HG02678 (cell line): ENCODE measurements around the gene ZC3HAV1L.
A peak's percentile ranks its signal among the peaks of the same experiment; 100 is the strongest.
"Not testable (repeated sequence)": the region's sequence is repeated elsewhere in the genome, so short reads cannot be mapped to it uniquely, and the experiment has no call there.

Experiments used
- ATAC-seq: cut with Tn5 transposase; IDR thresholded peaks from one replicate; pipeline ENCODE4 v1.9.1; 2021; ENCODE audit warnings: mild to moderate bottlenecking, moderate library complexity; ENCODE audit not compliant: unreplicated experiment

The ZC3HAV1L gene

DNA sequence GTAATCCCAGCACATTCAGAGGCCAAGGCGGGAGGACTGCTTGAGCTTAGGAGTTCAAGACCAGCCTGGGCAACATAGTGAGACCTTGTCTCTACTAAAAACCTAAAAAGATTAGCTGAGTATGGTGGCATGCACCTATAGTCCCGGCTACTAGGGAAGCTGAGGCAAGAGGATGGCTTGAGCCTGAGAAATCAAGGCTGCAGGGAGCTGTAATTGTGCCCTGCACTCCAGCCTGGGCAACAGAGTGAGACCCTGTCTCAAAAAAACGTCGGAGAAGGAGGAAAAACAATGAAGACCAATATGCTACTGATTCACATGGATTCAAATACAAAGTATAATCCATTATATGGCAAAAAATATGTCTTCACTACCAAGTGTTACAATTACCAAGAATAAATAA lies 13.6 kb downstream of the ZC3HAV1L start:
- no peak for ATAC-seq

DNA sequence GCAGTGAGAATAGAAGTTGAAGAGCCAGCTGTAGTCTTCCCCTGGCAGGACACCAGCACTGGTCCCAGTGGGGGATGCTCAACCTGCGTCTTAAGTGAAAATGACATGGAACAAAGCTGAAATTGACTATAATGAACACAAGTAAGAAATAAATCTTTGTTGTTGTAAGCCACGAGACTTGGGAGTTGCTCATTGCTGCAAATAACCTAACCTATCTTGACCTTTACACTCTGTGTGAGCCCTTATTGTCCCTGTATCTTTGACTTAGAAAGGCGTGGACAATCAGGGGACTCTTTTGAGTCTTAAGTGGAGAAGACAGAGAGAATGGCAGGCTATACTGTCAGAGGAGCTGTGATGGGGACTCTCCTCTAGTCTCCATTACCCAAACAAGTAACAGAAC lies 16.9 kb downstream of the ZC3HAV1L start:
- no peak for ATAC-seq

DNA sequence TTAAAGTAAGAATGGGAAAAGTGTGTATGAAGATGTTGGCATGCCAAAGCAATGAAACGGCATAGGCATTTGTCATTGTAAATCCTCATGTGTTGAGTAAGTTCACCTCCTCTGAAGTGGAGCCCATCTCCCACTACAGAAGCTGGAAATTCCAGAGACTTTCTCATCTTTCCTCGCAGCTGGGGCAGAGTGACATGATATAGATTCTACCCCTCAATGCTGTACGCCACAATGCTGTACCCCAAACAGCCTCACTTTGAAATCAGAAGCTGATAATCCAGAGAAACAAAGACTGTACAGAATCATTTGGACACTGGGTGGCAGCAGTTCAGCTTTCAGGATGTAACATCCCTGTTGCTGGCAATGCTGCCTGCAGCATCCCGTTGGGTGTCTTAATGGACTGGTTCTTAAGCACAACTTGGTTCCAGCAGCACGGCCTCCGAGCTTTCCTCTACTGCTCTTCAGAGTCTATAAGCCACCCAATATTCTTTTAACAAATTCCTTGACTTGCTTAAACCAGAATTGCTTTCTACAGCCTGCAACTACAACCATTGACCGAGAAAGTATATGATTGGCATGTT lies 18.8 kb downstream of the ZC3HAV1L start:
- peak; percentile 86 for ATAC-seq

- no peak for ATAC-seq
These were observed 24.5 kb downstream of the ZC3HAV1L start for GRCh38 chr7:139011373-139011772.

DNA sequence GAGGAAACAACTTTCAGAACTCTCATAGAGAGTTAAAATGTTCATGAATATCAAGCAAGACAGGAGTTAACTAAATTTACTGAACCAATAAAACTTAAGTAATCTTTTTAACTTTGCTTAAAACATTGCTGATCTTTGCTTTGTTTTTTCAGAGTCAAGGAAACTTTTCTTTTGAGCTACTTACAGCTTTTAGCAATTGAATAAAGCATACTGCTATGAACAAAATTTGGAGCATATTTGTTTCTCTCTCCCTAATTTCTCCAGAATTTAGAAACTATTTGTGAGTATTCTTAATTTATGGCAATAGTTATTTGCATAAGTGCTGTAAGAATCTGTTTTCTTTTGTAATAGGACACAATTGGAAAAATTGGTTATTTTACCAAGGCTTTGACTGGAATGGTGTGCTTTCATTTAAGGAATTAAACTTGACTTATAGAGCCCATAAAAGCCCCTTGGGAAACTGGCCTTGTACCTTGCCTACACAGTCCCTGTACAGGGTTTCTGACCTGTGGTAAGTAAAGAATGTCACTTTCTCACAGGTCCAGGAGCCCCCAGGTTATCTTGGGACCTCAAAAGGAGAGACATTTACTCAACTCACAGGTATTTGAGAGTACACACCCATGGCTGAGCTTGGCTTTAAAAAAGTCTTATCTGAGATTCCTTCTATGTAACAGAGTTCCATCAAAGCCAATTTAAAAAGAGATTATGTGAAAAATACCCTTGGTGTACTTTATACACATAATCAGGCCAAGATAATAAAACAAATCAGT lies 31.3 kb downstream of the ZC3HAV1L start:
- no peak for ATAC-seq

DNA sequence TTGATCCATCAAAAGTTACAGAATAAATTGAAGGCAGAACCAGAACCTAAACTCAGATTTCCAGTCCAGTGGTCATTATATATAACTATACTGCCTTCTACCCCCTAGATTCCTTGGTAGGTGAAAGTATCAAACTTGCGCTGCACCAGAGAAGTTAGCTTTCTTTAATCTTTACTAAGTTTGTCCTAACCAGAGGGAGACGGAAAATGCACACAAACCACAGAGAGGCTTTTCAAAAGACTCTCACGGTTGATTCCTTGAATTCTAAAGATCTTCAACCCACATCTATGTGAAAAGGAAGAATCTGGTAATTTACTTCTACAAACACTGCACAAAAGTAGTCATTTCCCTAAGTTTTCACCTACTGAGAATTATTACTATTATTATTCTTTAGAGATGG lies 36.4 kb downstream of the ZC3HAV1L start:
- no peak for ATAC-seq

DNA sequence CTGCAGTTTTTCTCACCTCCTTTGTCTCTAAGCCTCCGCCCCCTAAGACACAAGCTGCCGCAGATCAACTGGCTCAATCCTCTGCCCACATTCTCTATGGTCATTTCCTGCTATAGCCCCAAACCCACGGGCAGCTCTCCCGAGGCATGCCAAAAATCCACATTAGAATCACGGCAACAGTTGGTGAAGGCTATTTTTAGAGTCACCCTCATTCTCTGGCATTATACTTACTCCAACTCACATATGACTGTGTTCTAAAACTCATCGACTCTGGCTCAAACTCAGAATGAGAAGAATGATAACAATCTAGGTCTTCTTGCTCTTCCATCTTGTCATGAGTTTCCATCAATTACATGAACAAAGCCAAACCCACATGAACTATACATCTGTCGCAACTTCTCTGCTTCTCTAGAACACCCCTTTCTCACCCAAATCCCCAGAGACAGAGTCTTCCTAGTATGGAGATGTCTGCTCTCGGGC lies 43.8 kb downstream of the ZC3HAV1L start:
- ATAC-seq, result no peak

GRCh38 chr7:138987686-138988085 lies 48.2 kb downstream of the ZC3HAV1L start:
- no peak for ATAC-seq

DNA sequence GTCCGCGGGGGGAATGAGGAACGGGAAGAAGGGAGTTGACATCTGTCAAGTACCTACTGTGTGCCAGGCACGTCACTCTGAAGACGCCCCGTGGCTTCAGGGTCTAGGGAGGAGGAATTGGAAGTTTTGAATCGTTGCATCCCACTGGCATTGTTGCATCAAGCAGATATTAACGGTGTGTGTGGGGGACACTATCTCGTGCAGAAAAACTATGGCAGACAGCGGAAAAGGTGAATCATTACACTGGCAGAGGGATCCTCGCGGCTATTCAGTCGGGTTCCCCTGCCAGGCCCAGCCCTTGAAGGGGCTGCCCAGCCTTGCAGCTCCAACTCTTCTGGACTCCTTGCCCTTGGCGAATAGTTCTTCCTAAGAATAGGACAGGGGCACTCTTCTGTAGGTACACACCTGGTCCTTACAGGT lies 53.6 kb downstream of the ZC3HAV1L start:
- ATAC-seq, result no peak

GRCh38 chr7:138981332-138982203 lies 54.3 kb downstream of the ZC3HAV1L start, which contains the start of gene KIAA1549:
TSS of gene KIAA1549 (minus strand) at chr7:138981389. CDS start at chr7:138981269, 120 bp downstream.
- peak; percentile 88 for ATAC-seq

- peak; percentile 54 for ATAC-seq
These were observed 55.1 kb downstream of the ZC3HAV1L start for GRCh38 chr7:138980563-138981291.

GRCh38 chr7:138979988-138980562 lies 55.8 kb downstream of the ZC3HAV1L start:
- no peak for ATAC-seq

DNA sequence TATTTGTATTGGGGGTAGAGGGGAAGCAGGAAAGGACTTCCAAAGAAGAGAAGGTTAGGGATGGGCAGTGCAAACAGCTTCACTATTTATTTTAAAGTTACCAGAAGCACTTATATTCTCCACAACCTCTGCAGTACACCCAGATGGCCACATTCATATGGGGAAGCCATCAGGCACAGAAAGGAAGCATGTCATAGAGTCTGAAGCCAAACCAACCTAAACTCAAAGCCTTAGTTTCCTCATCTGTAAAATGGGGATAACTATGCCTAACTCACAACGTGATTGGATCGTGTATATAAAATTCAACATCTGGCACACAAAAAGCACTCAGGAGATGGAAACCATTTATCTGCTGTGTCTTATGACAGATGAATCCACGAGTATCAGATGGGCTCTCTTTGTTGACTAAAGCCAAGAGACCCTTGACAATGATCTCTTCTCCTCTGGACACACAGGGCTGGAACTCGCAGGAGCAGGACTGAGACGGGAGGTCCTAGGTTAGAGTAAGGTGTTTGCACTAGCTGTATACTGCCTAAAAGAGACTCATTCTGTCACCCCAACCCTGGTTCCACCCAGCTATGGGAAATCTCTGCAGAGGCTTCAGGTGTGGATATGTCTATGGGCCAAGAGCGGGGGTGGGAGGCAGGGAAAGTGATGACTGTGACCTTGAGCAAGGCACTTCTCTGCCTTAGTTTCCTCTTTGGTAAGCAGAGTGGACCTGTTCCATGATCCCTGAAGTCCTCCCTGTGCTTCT lies 56.4 kb downstream of the ZC3HAV1L start:
- ATAC-seq, result no peak

DNA sequence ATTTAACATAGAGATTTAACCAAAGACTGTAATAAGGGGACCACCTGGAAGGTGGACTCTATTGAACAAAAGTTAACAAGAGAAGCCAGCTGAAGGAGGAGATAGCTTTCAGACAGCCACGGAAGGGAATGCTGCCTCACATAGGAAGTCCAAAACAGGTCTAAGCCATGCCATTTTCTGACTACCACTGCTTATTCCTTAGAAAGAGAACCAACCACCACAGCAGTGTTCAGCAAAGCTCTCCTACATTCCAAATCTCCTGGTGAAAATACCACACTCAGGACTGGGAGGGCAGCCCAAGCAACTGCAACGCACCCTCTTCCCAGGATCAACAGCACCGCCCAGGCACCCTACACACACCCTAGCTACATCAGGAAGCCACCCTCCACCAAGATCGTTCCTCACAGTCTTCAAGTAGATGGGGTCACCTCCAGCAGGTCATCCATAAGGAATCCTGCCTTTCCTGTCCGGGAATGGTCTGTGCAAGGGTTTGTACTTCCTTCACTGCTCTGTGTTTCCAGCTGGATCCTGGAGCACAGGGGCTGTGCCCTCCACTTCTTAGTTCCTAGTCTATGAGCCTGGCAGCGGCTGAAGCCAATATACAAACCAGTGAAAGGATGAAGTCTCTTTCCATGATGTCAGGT lies 57.2 kb downstream of the ZC3HAV1L start:
- ATAC-seq, result no peak

GRCh38 chr7:138976161-138976560 lies 59.7 kb downstream of the ZC3HAV1L start:
- ATAC-seq, result not testable (repeated sequence)
